ENCODE data around the gene OBP2B.
"Not testable (repeated sequence)": the region's sequence is repeated elsewhere in the genome, so short reads cannot be mapped to it uniquely, and the experiment has no call there.

Gene OBP2B

DNA sequence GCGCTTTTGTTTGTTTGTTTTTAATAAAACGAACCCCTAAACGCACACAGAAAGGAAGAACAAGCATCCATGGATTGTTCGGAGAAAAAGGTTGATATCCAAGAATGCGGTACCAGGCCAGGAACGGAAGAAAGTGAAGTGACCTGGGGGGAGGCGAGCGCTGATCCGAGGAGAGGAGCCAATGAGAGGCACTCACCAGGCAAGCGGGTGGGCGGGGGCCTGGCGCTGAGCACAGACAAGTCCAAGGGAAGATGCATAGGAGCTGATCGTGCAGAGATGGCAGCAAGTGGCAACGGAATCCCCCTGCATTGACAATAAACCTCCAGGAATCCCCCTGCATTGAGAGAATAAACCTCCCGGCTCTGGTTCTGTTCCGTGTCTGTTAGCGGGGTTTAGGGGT is 8.4 kb downstream of the OBP2B start:
- no peak for DNase-seq

DNA sequence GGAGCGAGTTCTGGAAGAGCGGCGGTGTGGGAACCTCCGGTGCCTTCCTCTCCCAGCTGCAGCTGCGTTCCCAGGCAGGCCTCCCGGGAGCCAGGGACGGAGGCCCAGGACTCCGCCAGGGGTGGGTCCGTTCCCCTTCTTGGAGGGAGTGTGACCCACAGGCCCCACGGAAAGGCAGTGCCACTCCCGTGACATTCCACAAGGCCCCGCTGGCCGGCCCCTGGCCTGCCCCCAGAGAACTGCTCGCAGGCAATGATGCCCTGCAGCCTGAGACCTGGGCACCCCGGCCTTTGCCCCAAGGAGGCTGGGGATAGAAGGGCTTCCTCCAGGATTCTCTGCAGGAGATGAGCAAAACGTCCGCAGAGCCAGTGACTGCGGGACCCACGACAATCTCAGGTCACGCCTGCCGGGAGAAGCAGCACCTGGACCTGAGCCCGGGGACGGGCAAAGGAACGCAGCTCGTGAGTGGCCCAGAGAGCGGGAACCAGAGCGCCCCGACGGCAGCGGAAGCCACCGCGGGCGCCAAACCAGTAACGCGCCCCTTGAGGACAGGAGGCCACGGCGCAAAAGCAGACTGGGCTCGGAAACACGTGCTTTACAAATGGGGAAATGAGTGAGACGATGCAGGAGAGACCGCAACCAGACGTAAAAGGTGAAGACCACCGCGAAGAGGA is 9.3 kb downstream of the OBP2B start:
- DNase-seq, result no peak

DNA sequence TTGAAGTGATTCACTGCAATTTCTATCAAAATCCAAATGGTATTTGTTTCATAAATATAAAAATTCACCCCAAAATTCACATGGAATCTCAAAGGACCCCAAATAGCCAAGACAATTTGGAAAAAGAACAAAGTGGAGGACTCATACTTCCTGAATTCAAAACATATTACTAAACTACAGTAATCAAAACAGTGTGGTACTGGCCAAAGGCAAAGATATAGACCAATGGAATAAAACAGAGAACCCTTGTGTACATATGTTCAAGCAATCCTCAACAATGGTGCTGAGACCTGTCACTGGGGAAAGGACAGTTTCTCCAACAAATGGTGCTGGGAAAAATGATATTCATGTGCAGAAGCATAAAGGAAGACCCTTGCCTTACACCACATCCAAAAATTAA is 14.0 kb downstream of the OBP2B start:
- DNase-seq, result no peak

DNA sequence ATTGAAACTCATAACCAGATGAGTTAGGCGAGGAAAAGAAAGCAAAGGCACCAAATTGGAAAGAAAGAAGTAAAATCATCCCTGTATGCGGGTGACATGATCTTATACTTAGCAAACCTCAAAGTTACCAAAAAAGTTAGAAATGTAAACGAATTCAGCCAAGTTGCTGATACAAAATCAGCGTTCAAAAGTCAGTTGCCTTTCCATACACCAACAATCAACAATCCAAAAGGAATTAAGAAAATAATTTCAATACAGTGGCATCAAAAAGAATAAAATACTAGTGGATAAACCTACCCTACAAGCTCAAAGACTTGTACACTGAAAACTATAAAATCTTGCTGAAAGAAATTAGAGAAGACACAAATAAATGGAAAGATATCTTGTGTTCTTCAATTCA is 14.5 kb downstream of the OBP2B start:
- DNase-seq, result no peak

DNA sequence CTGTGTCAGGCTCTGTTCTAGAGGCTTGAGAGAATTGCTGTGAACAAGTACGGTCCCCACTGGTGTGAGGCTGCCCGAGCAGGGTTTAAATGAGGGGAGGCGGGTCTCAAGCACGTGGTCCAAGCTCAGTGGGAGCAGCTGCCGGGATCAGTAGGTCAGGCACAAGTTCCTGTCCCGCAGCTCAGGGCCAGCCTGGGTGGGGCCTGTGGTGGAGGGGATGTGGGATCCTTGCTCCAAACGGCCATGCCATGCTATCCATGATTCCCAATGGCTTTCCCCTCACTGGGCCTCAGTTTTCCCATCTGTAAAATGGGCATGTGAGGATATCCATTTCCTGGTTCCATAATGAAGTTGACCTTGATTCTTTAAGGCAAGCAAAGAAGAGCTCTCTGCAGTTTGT is 17.1 kb downstream of the OBP2B start:
- no peak for DNase-seq

DNA sequence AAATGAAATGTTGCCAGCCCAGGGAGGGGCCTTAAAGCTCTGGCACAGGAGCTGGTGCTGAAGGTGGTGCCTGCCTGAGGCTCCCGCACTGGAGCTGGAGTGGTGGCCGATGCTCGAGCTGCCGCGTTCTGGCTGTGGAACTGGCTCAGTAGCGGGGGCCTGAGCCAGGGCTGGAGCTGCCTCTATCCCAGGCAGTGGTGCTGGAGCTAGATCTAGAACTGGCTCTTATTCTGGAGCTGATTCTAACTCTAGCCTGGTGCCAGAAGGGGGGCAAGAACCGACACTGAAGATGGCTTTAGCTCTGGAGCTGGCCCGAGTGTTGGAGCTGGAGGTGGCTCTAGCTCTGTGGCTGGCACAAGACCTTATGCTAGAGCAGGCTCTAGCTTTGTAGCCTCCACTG is 19.2 kb downstream of the OBP2B start:
- no peak for DNase-seq

DNA sequence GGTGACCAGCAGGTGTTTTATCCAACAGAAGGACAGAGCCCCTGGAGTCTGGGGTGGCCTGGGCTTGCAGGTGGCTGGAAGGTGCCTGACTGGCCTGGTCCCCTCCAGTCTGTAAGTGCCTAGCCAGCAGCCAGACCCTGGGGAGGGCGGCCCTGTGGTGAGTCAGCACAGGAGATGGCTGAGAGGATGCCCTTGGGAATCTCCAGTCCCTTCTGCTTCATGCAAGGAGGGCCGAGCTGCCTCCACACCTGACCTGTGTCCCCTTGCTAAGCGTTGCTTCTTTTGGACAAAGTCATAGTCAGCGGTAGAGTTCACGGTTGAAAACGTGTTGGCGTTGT is 20.2 kb downstream of the OBP2B start:
- DNase-seq, result no peak

DNA sequence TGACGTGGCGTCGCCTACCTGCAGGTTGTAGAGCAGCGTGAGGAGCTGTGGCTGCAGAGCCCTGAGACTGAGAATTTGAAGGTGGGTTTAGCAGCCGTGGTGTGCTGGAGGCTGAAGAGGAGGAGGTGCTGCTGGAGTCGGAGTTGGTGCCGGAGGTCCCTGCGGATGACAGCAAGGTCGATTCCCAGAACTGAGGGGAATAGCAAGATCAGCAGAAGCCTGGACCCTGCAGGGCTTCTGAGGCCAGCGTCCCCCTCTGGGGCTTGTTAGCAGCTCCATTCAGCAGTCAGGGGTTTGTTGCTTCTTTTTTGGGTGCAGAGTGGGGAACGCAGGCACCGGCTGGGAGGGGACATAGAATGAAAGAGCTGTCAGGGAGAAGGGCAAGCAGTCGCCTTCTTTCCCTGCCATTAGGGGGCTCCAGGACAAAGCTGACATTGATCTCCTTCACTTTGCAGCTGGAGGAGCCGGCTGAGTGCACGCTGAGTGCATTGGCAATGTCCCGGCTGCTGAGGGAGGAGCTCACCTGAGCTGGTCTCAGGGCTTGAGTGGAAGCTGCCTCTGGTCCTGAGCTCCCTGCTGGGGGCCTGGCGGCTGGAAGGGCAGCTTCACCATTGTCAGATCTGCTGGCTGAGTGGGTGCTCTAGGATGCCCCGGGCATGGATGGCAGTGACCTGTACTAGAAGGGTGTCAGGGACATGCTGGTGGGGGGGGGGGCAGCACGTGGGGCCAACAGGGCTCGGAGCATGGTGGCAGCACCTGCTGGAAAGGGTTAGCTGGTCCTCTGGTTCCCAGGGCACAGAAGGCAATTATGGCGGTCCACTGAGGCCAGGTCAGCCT is 20.8 kb downstream of the OBP2B start:
- DNase-seq, result peak; percentile 37 to 75

DNA sequence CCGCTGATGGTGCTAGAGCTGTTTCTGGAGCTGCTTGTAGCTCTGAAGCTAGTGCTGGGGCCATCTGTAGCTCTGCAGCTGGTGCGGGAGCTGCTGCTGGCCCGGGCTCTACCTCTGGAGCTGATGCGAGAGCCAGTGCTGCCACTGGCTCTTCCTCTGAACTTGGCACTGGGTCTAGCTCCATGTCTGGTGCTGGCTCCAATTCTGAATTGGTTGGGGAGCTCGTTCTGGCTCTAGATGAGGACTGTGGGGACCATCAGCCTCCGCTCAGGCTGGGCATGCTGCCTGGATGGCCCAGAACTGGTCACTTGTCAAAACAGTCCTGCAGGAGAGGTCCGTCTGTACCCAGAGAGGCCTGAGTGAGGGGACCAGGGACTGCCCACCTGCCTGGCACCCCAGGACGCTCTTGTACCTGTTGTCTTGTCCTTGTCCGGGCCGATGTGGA is 21.5 kb downstream of the OBP2B start:
- DNase-seq, result no peak

DNA sequence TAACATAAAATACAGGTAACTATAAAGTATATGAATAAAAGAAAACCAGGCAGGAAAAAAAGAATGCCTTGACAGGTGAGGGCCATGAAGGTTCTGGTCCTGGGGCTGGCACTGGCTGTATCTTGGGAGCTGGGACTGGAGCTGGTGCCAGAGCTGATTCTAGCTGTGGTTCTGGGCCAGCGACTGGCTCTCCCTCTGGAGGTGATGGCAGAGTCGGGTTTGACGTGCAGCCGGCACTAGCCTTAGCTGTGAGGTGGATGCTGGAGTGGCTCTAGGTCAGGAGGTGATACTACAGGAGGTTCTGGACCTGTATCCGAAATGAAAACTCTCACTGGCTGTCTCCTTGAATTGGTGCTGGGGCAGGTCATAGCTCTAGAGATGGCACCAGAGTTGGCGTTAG is 22.3 kb downstream of the OBP2B start:
- no peak for DNase-seq

DNA sequence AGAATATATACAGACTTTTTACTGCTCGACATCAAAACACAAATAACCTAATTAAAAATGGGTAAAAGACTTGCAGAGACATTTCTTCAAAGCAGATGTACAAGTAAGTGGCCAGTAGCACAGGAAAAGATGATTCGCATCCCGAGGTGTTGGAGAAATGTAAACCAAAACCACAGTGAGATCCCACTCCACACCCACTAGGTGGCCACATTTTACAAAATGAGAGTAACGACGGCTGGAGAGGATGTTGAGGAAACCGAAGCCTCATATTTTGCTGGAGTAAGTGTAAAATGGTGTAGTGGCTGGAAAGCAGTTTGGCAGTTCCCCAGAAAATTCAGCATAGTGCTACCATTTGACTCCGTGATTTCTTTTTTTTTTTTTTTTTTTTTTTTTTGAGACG is 24.1 kb downstream of the OBP2B start:
- peak; percentile 59 to 86 for DNase-seq

DNA sequence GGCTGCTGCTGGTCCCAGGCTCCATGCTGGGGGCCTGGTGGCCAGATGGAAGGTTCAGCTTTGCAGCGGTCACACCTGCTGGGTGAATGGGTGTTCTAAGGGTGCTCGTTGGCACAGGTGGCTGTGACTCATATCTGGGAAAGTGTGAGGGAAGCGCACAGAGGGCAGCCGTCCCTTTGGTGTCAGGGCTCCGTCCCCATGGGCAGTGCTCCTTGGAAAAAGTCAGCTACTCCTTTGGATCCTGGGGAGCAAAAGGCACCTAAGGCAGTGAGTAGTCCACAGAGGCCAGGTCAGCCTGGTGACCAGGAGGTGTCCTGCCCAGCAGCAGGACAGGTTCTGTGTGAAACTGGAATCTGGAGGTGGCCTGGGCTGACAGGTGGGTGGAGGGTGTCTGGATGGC is 26.9 kb downstream of the OBP2B start:
- DNase-seq, result no peak

DNA sequence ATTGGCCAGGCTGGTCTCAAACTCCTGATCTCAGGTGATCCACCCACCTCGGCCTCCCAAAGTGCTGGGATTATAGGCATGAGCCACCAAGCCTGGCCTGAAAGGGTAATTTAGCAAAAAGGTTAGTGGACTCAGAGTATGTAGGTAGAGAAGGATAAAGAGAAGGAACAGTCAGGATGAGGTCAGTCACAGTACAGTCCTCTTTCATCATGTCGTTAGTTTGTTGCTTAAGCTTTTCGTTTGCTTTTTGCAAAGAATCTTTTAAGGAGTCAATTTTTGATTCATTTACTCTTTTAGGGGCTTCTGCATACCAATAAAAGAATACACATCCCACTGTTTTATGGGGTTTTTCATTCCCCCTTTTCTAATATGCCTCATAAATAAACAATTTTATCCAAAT is 27.5 kb downstream of the OBP2B start:
- no peak for DNase-seq

DNA sequence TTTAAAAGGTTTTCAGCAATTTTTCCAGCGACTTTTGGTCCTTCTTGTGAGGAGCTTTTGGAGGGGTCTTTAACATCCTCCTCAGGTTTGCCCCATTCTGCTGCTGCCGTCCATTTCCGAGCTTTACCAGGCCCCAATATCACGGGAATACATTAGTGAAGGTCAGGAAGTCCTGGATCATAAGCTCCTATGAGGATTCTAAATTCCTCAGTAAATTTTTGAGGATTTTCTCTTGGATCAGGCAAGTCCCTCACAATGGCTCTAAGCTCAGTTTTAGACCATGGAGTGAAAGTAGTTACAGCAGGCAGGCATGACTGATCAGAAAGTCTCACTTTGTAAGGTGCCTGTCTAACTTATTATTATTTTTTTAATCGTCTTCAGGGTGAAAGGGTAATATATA is 28.1 kb downstream of the OBP2B start:
- DNase-seq, result no peak

DNA sequence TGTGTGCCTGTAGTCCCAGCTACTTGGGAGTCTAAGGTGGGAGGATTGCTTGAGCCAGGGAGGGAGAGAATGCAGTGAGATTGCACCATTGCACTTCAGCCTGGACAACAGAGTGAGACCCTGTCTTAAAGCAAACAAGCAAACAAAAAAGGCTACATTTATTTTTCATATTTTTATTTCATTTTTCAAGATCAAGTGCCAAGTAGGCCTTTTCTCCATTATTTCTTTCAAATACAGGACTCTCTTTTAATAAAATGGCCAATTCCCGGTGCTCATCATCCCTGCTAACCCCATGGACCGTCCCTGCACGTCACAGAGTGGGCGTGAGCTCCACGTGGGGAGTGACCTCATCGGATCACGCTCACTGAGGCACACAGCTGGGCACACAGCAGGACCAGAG is 36.0 kb downstream of the OBP2B start:
- DNase-seq, result no peak

DNA sequence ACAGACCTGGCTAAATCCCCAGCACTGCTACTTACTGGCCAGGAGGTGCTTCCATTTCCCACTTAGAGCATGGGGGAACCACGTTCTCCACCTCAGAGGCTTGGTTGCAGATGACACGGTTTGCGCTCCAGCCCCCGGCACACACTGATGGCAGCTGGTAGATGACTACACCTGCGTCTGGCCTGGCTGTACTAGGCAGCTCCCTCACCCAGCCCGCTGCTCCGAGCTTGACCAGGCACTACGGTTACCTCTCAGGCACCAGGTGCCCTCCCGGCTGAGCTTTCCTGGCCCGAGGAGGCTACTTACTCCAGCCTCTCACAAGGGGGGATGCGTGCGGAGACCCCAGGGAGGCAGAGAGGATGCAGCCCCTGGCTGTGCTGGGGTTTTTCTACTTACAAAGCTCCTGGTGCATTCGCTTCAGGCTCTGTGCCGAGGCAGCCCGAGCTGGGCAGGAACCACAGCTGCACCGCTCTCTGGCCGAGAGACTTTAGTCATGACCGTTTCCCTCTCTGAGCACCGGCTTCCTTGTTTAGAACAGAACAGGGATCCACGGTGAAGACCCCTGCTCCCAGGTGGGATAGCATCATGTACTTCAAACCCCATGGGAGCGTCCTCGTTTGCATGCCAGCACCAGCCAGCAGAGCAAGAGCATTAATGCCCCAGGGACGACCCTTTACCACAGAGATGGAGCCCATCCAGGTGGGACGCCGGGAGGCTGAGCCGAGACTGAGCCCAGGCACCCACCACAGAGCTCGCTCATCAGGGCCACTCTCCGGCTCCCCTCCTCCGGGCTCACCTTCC is 37.7 kb downstream of the OBP2B start:
- no peak for DNase-seq

DNA sequence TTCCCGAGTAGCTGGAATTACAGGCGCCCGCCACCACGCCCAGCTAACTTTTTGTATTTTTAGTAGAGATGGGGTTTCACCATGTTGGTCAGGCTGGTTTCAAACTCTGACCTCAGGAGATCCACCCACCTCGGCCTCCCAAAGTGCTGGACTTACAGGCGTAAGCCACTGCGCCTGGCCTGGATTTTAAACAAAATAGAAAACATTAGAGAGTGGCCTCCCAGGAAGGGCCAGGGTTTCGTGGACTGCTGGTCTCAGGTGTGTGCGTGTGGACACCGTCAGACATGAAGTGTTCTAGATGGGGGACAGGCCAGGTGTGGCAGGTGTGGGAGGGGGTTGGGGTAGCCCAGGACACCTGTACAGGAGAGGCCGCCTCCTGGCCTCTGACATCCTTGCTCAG is 38.3 kb downstream of the OBP2B start:
- no peak for DNase-seq

DNA sequence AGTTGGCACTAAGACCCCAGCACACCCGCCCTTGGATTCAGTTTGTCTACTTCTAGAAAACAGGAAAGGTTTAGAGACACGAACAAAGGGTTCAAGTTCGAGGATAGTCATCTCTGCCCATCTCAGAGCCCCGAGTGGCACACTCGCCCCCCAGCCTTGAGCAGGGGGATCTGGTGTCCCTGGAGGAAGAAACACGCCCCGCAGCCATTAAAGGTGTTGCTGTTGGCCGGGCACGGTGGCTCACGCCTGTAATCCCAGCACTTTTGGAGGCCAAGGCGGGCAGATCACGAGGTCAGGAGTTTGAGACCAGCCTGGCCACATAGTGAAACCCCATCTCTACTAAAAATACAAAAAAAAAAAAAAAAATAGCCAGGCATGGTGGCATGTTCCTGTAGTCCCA is 39.4 kb downstream of the OBP2B start:
- DNase-seq, result not testable (repeated sequence)

DNA sequence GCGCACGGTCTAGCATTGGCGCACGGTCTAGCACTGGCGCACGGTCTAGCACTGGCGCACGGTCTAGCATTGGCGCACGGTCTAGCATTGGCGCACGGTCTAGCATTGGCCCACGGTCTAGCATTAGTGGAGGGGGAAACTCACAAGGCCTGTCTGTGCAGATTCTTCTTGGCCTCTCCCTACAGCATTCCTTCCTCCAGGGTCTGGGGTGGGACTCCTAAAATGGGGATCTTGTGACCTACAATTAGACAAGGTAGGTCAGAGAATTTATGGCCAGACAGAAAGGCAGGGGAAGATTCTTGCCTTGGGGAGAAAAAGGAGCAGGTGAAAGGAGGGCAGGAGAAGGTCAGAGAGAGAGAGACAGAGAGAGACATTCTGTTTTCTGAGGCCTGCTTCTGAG is 39.9 kb downstream of the OBP2B start:
- DNase-seq, result no peak

DNA sequence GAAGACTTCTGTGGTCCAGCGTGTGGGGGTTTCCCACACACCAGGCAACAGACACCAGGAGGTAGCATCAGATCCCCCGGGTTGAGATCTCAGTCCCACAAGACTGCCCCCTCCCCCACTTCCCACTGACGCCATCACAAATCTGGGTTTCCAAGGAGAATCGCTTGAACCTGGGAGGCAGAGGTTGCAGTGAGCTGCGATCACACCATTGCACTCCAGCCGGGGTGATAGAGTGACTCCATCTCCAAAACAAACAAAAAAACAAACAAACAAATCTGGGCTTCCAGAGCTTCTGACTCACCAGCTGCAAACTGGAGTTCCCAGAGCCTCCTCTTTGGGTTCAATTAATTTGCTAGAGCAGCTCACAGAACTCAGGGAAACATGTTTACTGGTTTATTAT is 40.6 kb downstream of the OBP2B start:
- DNase-seq, result no peak

DNA sequence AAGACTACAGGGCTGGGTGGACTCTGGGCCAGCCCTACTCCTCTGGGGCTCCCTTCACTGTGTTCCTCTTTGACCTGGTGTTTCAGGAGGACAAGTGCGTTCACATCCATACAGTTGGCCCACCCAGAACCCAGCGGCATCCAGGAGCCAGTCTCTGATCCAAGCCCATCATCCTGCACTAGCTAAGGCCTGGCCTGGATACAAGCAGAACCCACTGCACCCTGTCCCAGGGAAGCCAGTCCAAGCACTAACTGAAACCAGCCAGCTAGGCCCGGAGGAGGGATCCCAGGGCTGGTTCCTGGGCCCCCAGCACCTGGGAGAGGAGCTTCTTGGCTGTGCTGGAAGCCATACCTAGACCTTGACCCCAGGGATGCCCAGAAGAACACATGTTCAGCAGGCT is 41.3 kb downstream of the OBP2B start:
- no peak for DNase-seq

DNA sequence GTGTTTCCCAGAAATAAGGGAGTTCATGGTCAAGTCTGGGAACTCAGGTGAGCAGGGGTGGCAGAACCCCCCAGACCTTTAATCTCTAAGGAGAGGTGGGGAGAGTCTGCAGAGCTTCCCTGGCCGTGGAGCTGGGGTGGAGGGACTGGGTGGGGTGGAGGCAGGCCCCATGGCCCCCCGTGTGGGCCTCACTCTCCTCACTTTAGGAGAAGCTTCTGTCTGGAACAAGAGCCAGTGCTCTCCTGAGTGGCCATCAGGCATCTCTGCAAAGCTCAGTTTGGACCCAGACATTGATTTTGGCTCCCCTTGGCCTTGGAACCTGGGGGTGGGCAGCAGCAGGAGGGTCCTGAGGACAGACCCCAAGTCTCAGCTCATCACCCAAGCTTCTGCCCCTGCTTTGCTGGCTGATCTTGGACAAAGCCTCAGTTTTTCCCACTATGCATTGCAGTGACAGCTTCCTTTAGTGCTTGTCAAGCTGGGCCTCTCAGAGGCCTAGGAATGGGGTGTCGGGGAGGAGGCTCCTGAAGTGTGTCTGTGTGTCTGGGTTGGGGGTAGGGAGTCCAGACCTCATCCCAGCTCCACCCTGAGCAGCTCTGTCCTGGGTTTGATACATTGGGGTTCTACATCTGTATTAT is 41.8 kb downstream of the OBP2B start:
- DNase-seq, result no peak

DNA sequence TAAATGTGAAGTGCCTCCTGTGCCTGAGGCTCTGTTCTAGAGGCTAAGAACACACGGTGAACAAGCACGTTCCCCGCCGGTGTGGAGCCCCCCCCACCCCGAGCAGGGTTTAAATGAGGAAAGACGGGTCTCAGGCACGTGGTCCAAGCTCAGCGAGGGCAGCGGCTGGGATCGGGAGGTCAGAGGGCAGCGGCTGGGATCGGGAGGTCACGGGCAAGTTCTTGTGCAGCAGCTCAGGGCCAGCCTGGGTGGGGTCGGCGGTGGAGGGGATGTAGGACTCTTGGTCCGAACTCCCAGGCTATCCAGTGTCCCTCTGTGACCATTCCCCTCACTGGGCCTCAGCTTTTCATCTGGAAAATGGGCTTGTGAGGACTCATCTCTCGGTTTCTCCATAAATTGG is 42.7 kb downstream of the OBP2B start:
- DNase-seq, result no peak

DNA sequence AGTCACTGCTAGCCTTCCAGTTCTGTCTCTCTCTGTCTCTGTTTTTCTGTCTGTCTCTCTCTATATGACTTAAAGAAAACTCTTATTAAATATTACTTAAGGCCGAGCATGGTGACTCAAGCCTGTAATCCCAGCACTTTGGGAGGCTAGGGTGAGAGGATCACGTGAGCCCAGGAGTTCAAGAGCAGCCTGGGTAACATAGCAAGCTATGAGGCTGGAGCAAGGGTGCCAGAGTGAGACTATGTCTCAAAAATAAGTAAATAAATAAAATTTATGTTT is 43.7 kb downstream of the OBP2B start:
- no peak for DNase-seq

Data from SHP77 (cell line).